Prostate gland (tissue), 2 donors: ENCODE data around the gene MRPL48. TPM values are rescaled to one million over a fixed set of nuclear protein-coding genes. Genes with fewer than 3 reads are reported as not detected.

Experiments
- DNase-seq: peaks from one replicate; pipeline ENCODE4 v3.0.0-alpha.2; 2019; ENCODE audit warnings: low spot score
- H3K27ac ChIP-seq, 2 donors: fragments of 200-600 bp; sonication (generic); 2 replicates each; pipeline ENCODE4 v1.5.1; 2017 to 2019
- H3K27me3 ChIP-seq: fragments of 200-600 bp; sonication (generic); replicated peaks from 2 replicates; pipeline ENCODE4 v1.5.1; 2019; ENCODE audit not compliant: insufficient read depth
- H3K36me3 ChIP-seq, 2 donors: fragments of 200-600 bp; sonication (generic); 1 replicate in 1 of 2; 2 replicates in 1 of 2; pipeline versions ENCODE4 v1.5.1 to v1.8.1; 2017 to 2019
- H3K4me1 ChIP-seq: fragments of 200-600 bp; sonication (generic); replicated peaks from 2 replicates; pipeline ENCODE4 v1.5.1; 2019
- H3K4me3 ChIP-seq, 2 donors: fragments of 200-600 bp; sonication (generic); 2 replicates each; pipeline ENCODE4 v1.5.1; 2017 to 2019
- H3K9me3 ChIP-seq: fragments of 200-600 bp; sonication (generic); 2 replicates; pipeline ENCODE4 v1.5.1; 2017
- CTCF ChIP-seq, 4 experiments: fragments of 200-600 bp in 2 of 4; fragments of 450-650 bp in 2 of 4; sonication (generic) in 2 of 4; IDR thresholded peaks; 1 replicate in 3 of 4; 2 replicates in 1 of 4; pipeline ENCODE4 v1.5.1; 2016 to 2019; ENCODE audit warnings: antibody characterized with exemption in 4 of 4, mild to moderate bottlenecking in 2 of 4, moderate library complexity in 2 of 4
- POLR2A ChIP-seq: fragments of 450-650 bp; IDR thresholded peaks from one replicate; pipeline ENCODE4 v1.6.1; 2016; ENCODE audit warnings: antibody characterized with exemption, mild to moderate bottlenecking
- POLR2AphosphoS5 ChIP-seq: sonication (generic); formaldehyde crosslinking; IDR thresholded peaks from one replicate; pipeline ENCODE4 v1.6.1; 2017; ENCODE audit warnings: antibody characterized with exemption
- WGBS: methylation state at CpG from one replicate; pipeline ENCODE4 v1.1.5; 2018; 5-methylcytosine and 5-hydroxymethylcytosine counted together
- intact Hi-C: fragments of 100-400 bp; cut with DNase I; formaldehyde crosslinking; loops from one replicate; pipeline ENCODE4 v1.14.2; 2022
- total RNA-seq, 2 donors: library from RNA; depleted of rRNA; stranded (reverse); fragments of >200 nt; gene quantifications; one replicate each; pipeline ENCODE4 v1.1.0, GENCODE V29; 2016

MRPL48 gene
- total RNA-seq, 2 donors from 2014 or later, result 11.1 to 33.0 TPM

GRCh38 chr11:73804712-73805111 lies 17.0 kb downstream of the MRPL48 start:
- DNase-seq, result no peak
- Histone ChIP-seq H3K27ac (no peak overlapping the region), H3K4me1 (no peaks in the 10 kb centered on the region), H3K4me3 (no peak overlapping the region), H3K36me3 (no peaks in the 10 kb centered on the region), H3K9me3 (no peaks in the 10 kb centered on the region), H3K27me3 (no peaks in the 10 kb centered on the region)
- TF ChIP-seq POLR2AphosphoS5 (no peak), CTCF (IDR thresholded peaks at IDR 0.05) (no peak), POLR2A (no peak)
- intact Hi-C loops, result no loop called here

GRCh38 chr11:73808052-73808451 lies 20.4 kb downstream of the MRPL48 start:
- Histone ChIP-seq H3K4me1 (no peaks in the 10 kb centered on the region), H3K4me3 (no peak overlapping the region), H3K27ac (no peak overlapping the region), H3K27me3 (no peaks in the 10 kb centered on the region), H3K36me3 (no peaks in the 10 kb centered on the region), H3K9me3 (no peaks in the 10 kb centered on the region)
- WGBS, result 92% methylated on average over 1 of the region's 1 CpG
- TF ChIP-seq POLR2AphosphoS5 (no peak), POLR2A (no peak), CTCF (IDR thresholded peaks at IDR 0.05) (no peak)
- intact Hi-C loops, result no loop called here
- DNase-seq, result no peak

GRCh38 chr11:73810637-73811036 lies 23.0 kb downstream of the MRPL48 start:
- WGBS, result 60% methylated on average over 1 of the region's 1 CpG
- TF ChIP-seq POLR2A, result no peak
- no peak for TF ChIP-seq CTCF (IDR thresholded peaks at IDR 0.05)
- no peak for TF ChIP-seq POLR2AphosphoS5

GRCh38 chr11:73812234-73812633 lies 24.6 kb downstream of the MRPL48 start:
- Histone ChIP-seq H3K36me3 (no peaks in the 10 kb centered on the region), H3K27ac (no peak overlapping the region), H3K9me3 (no peaks in the 10 kb centered on the region), H3K4me3 (no peak overlapping the region), H3K27me3 (no peaks in the 10 kb centered on the region), H3K4me1 (no peaks in the 10 kb centered on the region)
- TF ChIP-seq POLR2A, result no peak
- no peak for TF ChIP-seq CTCF (IDR thresholded peaks at IDR 0.05)
- TF ChIP-seq POLR2AphosphoS5, result no peak
- 91% methylated on average over 3 of the region's 3 CpGs for WGBS
- no peak for DNase-seq
- intact Hi-C loops, result no loop called here

More at GRCh38 chr11:73810637-73811036, 23.0 kb downstream of the MRPL48 start:
- Histone ChIP-seq H3K27me3 (no peaks in the 10 kb centered on the region), H3K9me3 (no peaks in the 10 kb centered on the region), H3K4me1 (no peaks in the 10 kb centered on the region), H3K4me3 (no peak overlapping the region), H3K27ac (no peak overlapping the region), H3K36me3 (no peaks in the 10 kb centered on the region)
- no peak for DNase-seq
- intact Hi-C loops, result no loop called here

- Histone ChIP-seq H3K27me3 (no peaks in the 10 kb centered on the region), H3K9me3 (no peaks in the 10 kb centered on the region), H3K27ac (no peak overlapping the region), H3K4me3 (no peak overlapping the region), H3K4me1 (no peaks in the 10 kb centered on the region), H3K36me3 (no peaks in the 10 kb centered on the region)
- intact Hi-C loops, result no loop called here
- TF ChIP-seq POLR2AphosphoS5 (no peak), POLR2A (no peak), CTCF (IDR thresholded peaks at IDR 0.05) (no peak)
- WGBS, result 97% methylated on average over 8 of the region's 8 CpGs
- no peak for DNase-seq
Observed at GRCh38 chr11:73814812-73815211, 27.1 kb downstream of the MRPL48 start.
